ENCODE results near the gene RNU5B-1. TPM values are rescaled to one million over a fixed set of nuclear protein-coding genes. Genes with fewer than 3 reads are reported as not detected.
A peak's percentile ranks its signal among the peaks of the same experiment; 100 is the strongest.

RNU5B-1 gene
- total RNA-seq, 1 donor from 2014 or later, result not detected

- no peaks in the 10 kb centered on the region for H3K36me3 ChIP-seq (ENCODE audit: control insufficient read depth in 3 of 3, insufficient read depth in 3 of 3, low read length in 3 of 3)
- no peak overlapping the region for H3K9ac ChIP-seq (ENCODE audit: low read depth in 1 of 3, low read length in 3 of 3)
- H3K27me3 ChIP-seq (ENCODE audit: control insufficient read depth in 3 of 3, insufficient read depth in 3 of 3, low read length in 3 of 3), result no peaks in the 10 kb centered on the region
- no peak overlapping the region for H3K4me3 ChIP-seq (ENCODE audit: low read length in 3 of 3)
- H3K4me1 ChIP-seq (ENCODE audit: control insufficient read depth in 3 of 3, insufficient read depth in 3 of 3, low read length in 3 of 3), result peaks cover 10 to 19% (median 17%) of the 10 kb centered on the region in 3 donors
- H3K9me3 ChIP-seq (ENCODE audit: control insufficient read depth in 3 of 3, low read length in 3 of 3), result no peaks in the 10 kb centered on the region
- no peak overlapping the region for H3K27ac ChIP-seq (ENCODE audit: low read depth, low read length)
Observed at GRCh38 chr15:65305776-65306175, 1.3 kb downstream of the RNU5B-1 start.

- no peak overlapping the region for H3K9ac ChIP-seq (ENCODE audit: low read depth in 1 of 3, low read length in 3 of 3)
- no peak overlapping the region for H3K4me3 ChIP-seq (ENCODE audit: low read length in 3 of 3)
- no peaks in the 10 kb centered on the region for H3K27me3 ChIP-seq (ENCODE audit: control insufficient read depth in 3 of 3, insufficient read depth in 3 of 3, low read length in 3 of 3)
- H3K36me3 ChIP-seq (ENCODE audit: control insufficient read depth in 3 of 3, insufficient read depth in 3 of 3, low read length in 3 of 3), result no peaks in the 10 kb centered on the region
- no peaks in the 10 kb centered on the region for H3K9me3 ChIP-seq (ENCODE audit: control insufficient read depth in 3 of 3, low read length in 3 of 3)
- H3K27ac ChIP-seq (ENCODE audit: low read depth, low read length), result no peak overlapping the region
- H3K4me1 ChIP-seq (ENCODE audit: control insufficient read depth in 3 of 3, insufficient read depth in 3 of 3, low read length in 3 of 3), result peaks cover 10 to 19% (median 17%) of the 10 kb centered on the region in 3 donors
Observed at GRCh38 chr15:65306551-65306950, 2.1 kb downstream of the RNU5B-1 start.

- Histone ChIP-seq H3K4me1 (ENCODE audit: control insufficient read depth in 3 of 3, insufficient read depth in 3 of 3, low read length in 3 of 3) (peaks cover 17 to 24% (median 19%) of the 10 kb centered on the region in 3 donors), H3K36me3 (ENCODE audit: control insufficient read depth in 3 of 3, insufficient read depth in 3 of 3, low read length in 3 of 3) (no peaks in the 10 kb centered on the region), H3K4me3 (ENCODE audit: low read length in 3 of 3) (no peak overlapping the region), H3K27me3 (ENCODE audit: control insufficient read depth in 3 of 3, insufficient read depth in 3 of 3, low read length in 3 of 3) (no peaks in the 10 kb centered on the region), H3K27ac (ENCODE audit: low read depth, low read length) (no peak overlapping the region), H3K9me3 (ENCODE audit: control insufficient read depth in 3 of 3, low read length in 3 of 3) (no peaks in the 10 kb centered on the region), H3K9ac (ENCODE audit: low read depth in 1 of 3, low read length in 3 of 3) (no peak overlapping the region)
Observed at GRCh38 chr15:65307978-65308377, 3.5 kb downstream of the RNU5B-1 start.

GRCh38 chr15:65309882-65310418 is 5.5 kb downstream of the RNU5B-1 start:
- Histone ChIP-seq H3K9ac (ENCODE audit: low read depth in 1 of 3, low read length in 3 of 3) (peak overlapping the region in 1 of 3 donors; percentile 45), H3K4me1 (ENCODE audit: control insufficient read depth in 3 of 3, insufficient read depth in 3 of 3, low read length in 3 of 3) (peaks cover 11 to 20% (median 12%) of the 10 kb centered on the region in 3 donors), H3K27me3 (ENCODE audit: control insufficient read depth in 3 of 3, insufficient read depth in 3 of 3, low read length in 3 of 3) (no peaks in the 10 kb centered on the region), H3K27ac (ENCODE audit: low read depth, low read length) (no peak overlapping the region), H3K36me3 (ENCODE audit: control insufficient read depth in 3 of 3, insufficient read depth in 3 of 3, low read length in 3 of 3) (no peaks in the 10 kb centered on the region), H3K4me3 (ENCODE audit: low read length in 3 of 3) (no peak overlapping the region), H3K9me3 (ENCODE audit: control insufficient read depth in 3 of 3, low read length in 3 of 3) (no peaks in the 10 kb centered on the region)

GRCh38 chr15:65310431-65311137 is 6.1 kb downstream of the RNU5B-1 start:
- no peaks in the 10 kb centered on the region for H3K36me3 ChIP-seq (ENCODE audit: control insufficient read depth in 3 of 3, insufficient read depth in 3 of 3, low read length in 3 of 3)
- no peaks in the 10 kb centered on the region for H3K9me3 ChIP-seq (ENCODE audit: control insufficient read depth in 3 of 3, low read length in 3 of 3)
- no peak overlapping the region for H3K9ac ChIP-seq (ENCODE audit: low read depth in 1 of 3, low read length in 3 of 3)
- no peak overlapping the region for H3K4me3 ChIP-seq (ENCODE audit: low read length in 3 of 3)
- H3K4me1 ChIP-seq (ENCODE audit: control insufficient read depth in 3 of 3, insufficient read depth in 3 of 3, low read length in 3 of 3), result peaks cover 7 to 16% (median 9%) of the 10 kb centered on the region in 3 donors
- no peaks in the 10 kb centered on the region for H3K27me3 ChIP-seq (ENCODE audit: control insufficient read depth in 3 of 3, insufficient read depth in 3 of 3, low read length in 3 of 3)
- H3K27ac ChIP-seq (ENCODE audit: low read depth, low read length), result no peak overlapping the region

- Histone ChIP-seq H3K4me1 (ENCODE audit: control insufficient read depth in 3 of 3, insufficient read depth in 3 of 3, low read length in 3 of 3) (peaks cover 7 to 16% (median 9%) of the 10 kb centered on the region in 3 donors), H3K9ac (ENCODE audit: low read depth in 1 of 3, low read length in 3 of 3) (no peak overlapping the region), H3K27ac (ENCODE audit: low read depth, low read length) (no peak overlapping the region)
Observed at GRCh38 chr15:65311760-65312159, 7.3 kb downstream of the RNU5B-1 start.

GRCh38 chr15:65312400-65312916 is 8.0 kb downstream of the RNU5B-1 start:
- Histone ChIP-seq H3K9ac (ENCODE audit: low read depth in 1 of 3, low read length in 3 of 3) (peak overlapping the region in 1 of 3 donors; percentile 20), H3K27ac (ENCODE audit: low read depth, low read length) (no peak overlapping the region), H3K4me1 (ENCODE audit: control insufficient read depth in 3 of 3, insufficient read depth in 3 of 3, low read length in 3 of 3) (peaks cover 7 to 16% (median 9%) of the 10 kb centered on the region in 3 donors)

More at GRCh38 chr15:65311760-65312159, 7.3 kb downstream of the RNU5B-1 start:
- Histone ChIP-seq H3K36me3 (ENCODE audit: control insufficient read depth in 3 of 3, insufficient read depth in 3 of 3, low read length in 3 of 3) (no peaks in the 10 kb centered on the region), H3K4me3 (ENCODE audit: low read length in 3 of 3) (no peak overlapping the region), H3K27me3 (ENCODE audit: control insufficient read depth in 3 of 3, insufficient read depth in 3 of 3, low read length in 3 of 3) (no peaks in the 10 kb centered on the region), H3K9me3 (ENCODE audit: control insufficient read depth in 3 of 3, low read length in 3 of 3) (no peaks in the 10 kb centered on the region)

GRCh38 chr15:65318870-65319356 is 14.4 kb downstream of the RNU5B-1 start:
- Histone ChIP-seq H3K27ac (ENCODE audit: low read depth, low read length) (no peak overlapping the region), H3K9me3 (ENCODE audit: control insufficient read depth in 3 of 3, low read length in 3 of 3) (no peaks in the 10 kb centered on the region), H3K36me3 (ENCODE audit: control insufficient read depth in 3 of 3, insufficient read depth in 3 of 3, low read length in 3 of 3) (no peaks in the 10 kb centered on the region), H3K27me3 (ENCODE audit: control insufficient read depth in 3 of 3, insufficient read depth in 3 of 3, low read length in 3 of 3) (peaks cover 0 to 3% (median 0%) of the 10 kb centered on the region in 3 donors), H3K4me3 (ENCODE audit: low read length in 3 of 3) (no peak overlapping the region), H3K9ac (ENCODE audit: low read depth in 1 of 3, low read length in 3 of 3) (no peak overlapping the region), H3K4me1 (ENCODE audit: control insufficient read depth in 3 of 3, insufficient read depth in 3 of 3, low read length in 3 of 3) (peaks cover 2 to 8% (median 7%) of the 10 kb centered on the region in 3 donors)

More at GRCh38 chr15:65312400-65312916, 8.0 kb downstream of the RNU5B-1 start:
- Histone ChIP-seq H3K4me3 (ENCODE audit: low read length in 3 of 3) (no peak overlapping the region), H3K27me3 (ENCODE audit: control insufficient read depth in 3 of 3, insufficient read depth in 3 of 3, low read length in 3 of 3) (no peaks in the 10 kb centered on the region), H3K9me3 (ENCODE audit: control insufficient read depth in 3 of 3, low read length in 3 of 3) (no peaks in the 10 kb centered on the region), H3K36me3 (ENCODE audit: control insufficient read depth in 3 of 3, insufficient read depth in 3 of 3, low read length in 3 of 3) (no peaks in the 10 kb centered on the region)

GRCh38 chr15:65323071-65323511 is 18.6 kb downstream of the RNU5B-1 start:
- peaks cover 2 to 12% (median 8%) of the 10 kb centered on the region in 3 donors for H3K4me1 ChIP-seq (ENCODE audit: control insufficient read depth in 3 of 3, insufficient read depth in 3 of 3, low read length in 3 of 3)
- no peak overlapping the region for H3K27ac ChIP-seq (ENCODE audit: low read depth, low read length)
- H3K27me3 ChIP-seq (ENCODE audit: control insufficient read depth in 3 of 3, insufficient read depth in 3 of 3, low read length in 3 of 3), result peaks cover 0 to 3% (median 0%) of the 10 kb centered on the region in 3 donors
- H3K36me3 ChIP-seq (ENCODE audit: control insufficient read depth in 3 of 3, insufficient read depth in 3 of 3, low read length in 3 of 3), result no peaks in the 10 kb centered on the region
- H3K4me3 ChIP-seq (ENCODE audit: low read length in 3 of 3), result no peak overlapping the region
- H3K9ac ChIP-seq (ENCODE audit: low read depth in 1 of 3, low read length in 3 of 3), result peak overlapping the region in 1 of 3 donors; percentile 16
- H3K9me3 ChIP-seq (ENCODE audit: control insufficient read depth in 3 of 3, low read length in 3 of 3), result no peaks in the 10 kb centered on the region

GRCh38 chr15:65326117-65326526 is 21.6 kb downstream of the RNU5B-1 start:
- H3K36me3 ChIP-seq (ENCODE audit: control insufficient read depth in 3 of 3, insufficient read depth in 3 of 3, low read length in 3 of 3), result no peaks in the 10 kb centered on the region
- no peak overlapping the region for H3K27ac ChIP-seq (ENCODE audit: low read depth, low read length)

More at GRCh38 chr15:65326117-65326526, 21.6 kb downstream of the RNU5B-1 start:
- Histone ChIP-seq H3K4me3 (ENCODE audit: low read length in 3 of 3) (no peak overlapping the region), H3K4me1 (ENCODE audit: control insufficient read depth in 3 of 3, insufficient read depth in 3 of 3, low read length in 3 of 3) (peaks cover 2 to 12% (median 8%) of the 10 kb centered on the region in 3 donors), H3K27me3 (ENCODE audit: control insufficient read depth in 3 of 3, insufficient read depth in 3 of 3, low read length in 3 of 3) (peaks cover 0 to 6% (median 0%) of the 10 kb centered on the region in 3 donors), H3K9ac (ENCODE audit: low read depth in 1 of 3, low read length in 3 of 3) (peak overlapping the region in 1 of 3 donors; percentile 60), H3K9me3 (ENCODE audit: control insufficient read depth in 3 of 3, low read length in 3 of 3) (no peaks in the 10 kb centered on the region)

Data from skeletal muscle tissue (tissue), 4 donors.